ENCODE results near the gene RLIM. TPM values are rescaled to one million over a fixed set of nuclear protein-coding genes. Genes with fewer than 3 reads are reported as not detected.

Gene RLIM
- total RNA-seq, 2 donors from 2014 or later = 11.9 to 14.5 TPM

DNA sequence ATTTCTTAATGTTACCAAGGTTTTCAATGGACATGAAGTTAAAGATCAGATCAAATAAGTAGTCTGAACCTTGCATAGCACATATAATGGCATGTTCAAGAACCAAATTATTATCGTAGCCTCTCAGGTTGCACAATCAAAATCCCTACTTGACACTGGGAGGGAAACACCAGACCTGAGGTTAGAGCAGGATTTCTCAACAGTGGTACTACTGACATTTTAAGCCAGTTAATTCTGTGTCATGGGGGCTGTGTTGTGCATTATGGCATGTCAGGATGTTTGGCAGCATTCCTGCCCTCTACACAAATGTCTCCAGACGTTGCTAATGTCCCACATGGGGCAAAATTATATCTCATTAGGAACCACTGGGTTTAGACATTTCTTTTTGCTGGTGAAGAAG is 20.8 kb downstream of the RLIM start:
- TF ChIP-seq POLR2A (IDR thresholded peaks at IDR 0.05) = no peak
- TF ChIP-seq CTCF (IDR thresholded peaks at IDR 0.05) = no peak
- Histone ChIP-seq H3K27ac (no peak overlapping the region), H3K4me3 (no peak overlapping the region), H3K9me3 (no peaks in the 10 kb centered on the region), H3K27me3 (no peaks in the 10 kb centered on the region), H3K4me1 (no peaks in the 10 kb centered on the region), H3K36me3 (replicated peaks in 1 of 2; ENCODE audit: insufficient read depth in 1 of 2, low read depth in 2 of 2) (peaks cover 0 to 3% of the 10 kb centered on the region in 2 donors)
- intact Hi-C loops (cut with DNase I) = no loop called here
- DNase-seq (no peak), ATAC-seq (no peak)
- 61 to 71% methylated on average over 2 of the region's 2 CpGs for WGBS, 2 donors

GRCh38 chrX:74585766-74586165 is 28.7 kb downstream of the RLIM start:
- Histone ChIP-seq H3K9me3 (no peaks in the 10 kb centered on the region), H3K36me3 (replicated peaks in 1 of 2; ENCODE audit: insufficient read depth in 1 of 2, low read depth in 2 of 2) (no peaks in the 10 kb centered on the region), H3K4me3 (no peak overlapping the region), H3K27ac (no peak overlapping the region), H3K27me3 (no peaks in the 10 kb centered on the region), H3K4me1 (no peaks in the 10 kb centered on the region)
- intact Hi-C loops (cut with DNase I) = no loop called here
- 90 to 94% methylated on average over 2 of the region's 2 CpGs for WGBS, 2 donors
- DNase-seq (no peak), ATAC-seq (no peak)
- TF ChIP-seq POLR2A (IDR thresholded peaks at IDR 0.05) (no peak), CTCF (IDR thresholded peaks at IDR 0.05) (no peak)

DNA sequence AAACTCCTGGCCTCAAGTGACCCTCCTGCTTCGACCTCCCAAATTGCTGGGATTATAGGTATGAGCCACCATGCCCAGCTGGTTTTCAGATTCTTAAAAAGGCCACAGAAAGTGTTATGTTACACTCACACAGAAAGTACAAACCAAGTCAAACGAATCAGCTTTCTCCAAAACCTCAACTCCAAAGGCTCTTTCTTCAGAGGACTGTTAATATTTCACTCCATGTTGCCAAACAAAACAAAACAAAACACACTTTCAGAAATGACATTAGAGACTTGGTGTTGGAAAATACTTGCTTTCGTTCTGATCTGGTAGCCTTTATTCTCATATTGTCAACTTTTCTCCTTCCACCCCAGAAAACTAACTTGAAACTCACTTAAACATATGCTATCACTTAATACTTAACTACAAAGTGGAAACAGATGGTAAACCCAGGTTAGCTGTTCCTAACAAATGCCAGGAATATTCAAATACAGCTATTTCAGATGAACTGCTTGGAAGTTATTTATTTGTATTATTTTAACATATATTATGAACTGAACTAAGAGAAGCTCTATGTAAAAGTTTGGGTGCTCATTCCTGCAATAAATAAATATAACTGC is 34.7 kb downstream of the RLIM start:
- ATAC-seq (no peak), DNase-seq (no peak)
- Histone ChIP-seq H3K27ac (no peak overlapping the region), H3K36me3 (replicated peaks in 1 of 2; ENCODE audit: insufficient read depth in 1 of 2, low read depth in 2 of 2) (no peaks in the 10 kb centered on the region), H3K9me3 (no peaks in the 10 kb centered on the region), H3K27me3 (no peaks in the 10 kb centered on the region), H3K4me3 (no peak overlapping the region), H3K4me1 (no peaks in the 10 kb centered on the region)
- intact Hi-C loops (cut with DNase I) = no loop called here
- 47 to 48% methylated on average over 3 of the region's 3 CpGs for WGBS, 2 donors
- TF ChIP-seq CTCF (IDR thresholded peaks at IDR 0.05) = no peak
- TF ChIP-seq POLR2A (IDR thresholded peaks at IDR 0.05) = no peak

DNA sequence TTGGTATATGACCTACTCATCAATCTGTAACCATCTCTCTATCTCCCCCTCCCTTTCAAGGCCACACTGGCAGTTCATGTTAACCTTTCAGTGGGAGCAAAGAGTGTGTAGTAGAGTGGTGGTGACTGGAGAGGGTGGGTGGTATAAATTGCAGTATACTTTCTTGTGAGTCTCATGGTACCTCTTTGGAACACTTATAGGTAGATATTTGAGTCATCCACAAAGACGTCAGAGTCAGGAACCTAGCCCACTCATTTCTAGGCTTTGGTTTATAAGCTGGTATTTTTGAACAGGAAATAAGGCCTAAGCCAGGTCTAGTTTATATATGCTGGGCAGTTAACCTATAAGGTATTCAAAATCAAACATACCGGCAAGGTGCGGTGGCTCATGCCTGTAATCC is 36.3 kb downstream of the RLIM start:
- ATAC-seq = no peak
- intact Hi-C loops (cut with DNase I) = no loop called here
- TF ChIP-seq CTCF (IDR thresholded peaks at IDR 0.05) (no peak), POLR2A (IDR thresholded peaks at IDR 0.05) (no peak)

DNA sequence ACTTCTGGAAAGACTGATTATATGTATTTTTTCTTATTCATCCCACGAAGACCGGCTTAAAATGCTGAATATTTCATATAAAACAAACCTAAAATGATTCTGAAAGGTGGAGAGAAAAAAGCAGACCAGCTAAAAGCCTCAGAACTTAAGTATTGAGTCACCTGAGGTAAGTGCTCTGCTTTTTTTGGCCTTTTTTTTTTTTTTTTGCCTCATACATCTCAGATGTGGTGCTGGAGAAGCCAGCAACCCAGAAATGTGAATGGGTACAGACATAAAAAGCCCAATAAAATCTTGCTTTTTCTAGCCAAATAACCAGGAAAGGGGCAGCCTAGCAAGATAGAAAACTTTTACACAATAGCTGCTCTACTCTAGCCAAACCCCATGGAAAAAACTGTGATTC is 57.0 kb downstream of the RLIM start:
- no peaks in the 10 kb centered on the region for H3K9me3 ChIP-seq
- no peak for DNase-seq
- WGBS, 2 donors = 85 to 91% methylated on average over 2 of the region's 2 CpGs
- no peak overlapping the region for H3K4me3 ChIP-seq
- intact Hi-C loops (cut with DNase I) = no loop called here
- TF ChIP-seq POLR2A (IDR thresholded peaks at IDR 0.05) = no peak
- no peak for TF ChIP-seq CTCF (IDR thresholded peaks at IDR 0.05)
- H3K27ac ChIP-seq = no peak overlapping the region
- no peaks in the 10 kb centered on the region for H3K36me3 ChIP-seq (replicated peaks in 1 of 2; ENCODE audit: insufficient read depth in 1 of 2, low read depth in 2 of 2)
- no peaks in the 10 kb centered on the region for H3K4me1 ChIP-seq
- H3K27me3 ChIP-seq = no peaks in the 10 kb centered on the region
- no peak for ATAC-seq

More for the DNA sequence above, 36.3 kb downstream of the RLIM start:
- no peak overlapping the region for H3K27ac ChIP-seq
- H3K4me1 ChIP-seq = no peaks in the 10 kb centered on the region
- no peaks in the 10 kb centered on the region for H3K27me3 ChIP-seq
- 94 to 96% methylated on average over 3 of the region's 3 CpGs for WGBS, 2 donors
- no peak overlapping the region for H3K4me3 ChIP-seq
- H3K9me3 ChIP-seq = no peaks in the 10 kb centered on the region
- no peaks in the 10 kb centered on the region for H3K36me3 ChIP-seq (replicated peaks in 1 of 2; ENCODE audit: insufficient read depth in 1 of 2, low read depth in 2 of 2)
- no peak for DNase-seq

Data from body of pancreas (tissue), 4 donors.